SU-DHL-6 (cell line): Measurements from ENCODE around the gene RIC8A.
"Not testable (repeated sequence)": the region's sequence is repeated elsewhere in the genome, so short reads cannot be mapped to it uniquely, and the experiment has no call there.

Experiments used
- EZH2phosphoT487 ChIP-seq: fragments of 200-600 bp; sonication (generic), shearing (Covaris generic); conservative IDR thresholded peaks from 2 replicates; pipeline ENCODE4 v1.6.1; 2018; ENCODE audit warnings: mild to moderate bottlenecking, antibody characterized with exemption, low read length, moderate library complexity, mixed read lengths
- TF ChIP-seq, protein P1 (sequence below): fragments of 200-600 bp; sonication (generic); IDR thresholded peaks from one replicate; pipeline ENCODE4 v1.5.1; 2017; ENCODE audit warnings: antibody characterized with exemption, mild to moderate bottlenecking, low read length, moderate library complexity; ENCODE audit not compliant: insufficient read depth, poor library complexity, severe bottlenecking

DNA sequence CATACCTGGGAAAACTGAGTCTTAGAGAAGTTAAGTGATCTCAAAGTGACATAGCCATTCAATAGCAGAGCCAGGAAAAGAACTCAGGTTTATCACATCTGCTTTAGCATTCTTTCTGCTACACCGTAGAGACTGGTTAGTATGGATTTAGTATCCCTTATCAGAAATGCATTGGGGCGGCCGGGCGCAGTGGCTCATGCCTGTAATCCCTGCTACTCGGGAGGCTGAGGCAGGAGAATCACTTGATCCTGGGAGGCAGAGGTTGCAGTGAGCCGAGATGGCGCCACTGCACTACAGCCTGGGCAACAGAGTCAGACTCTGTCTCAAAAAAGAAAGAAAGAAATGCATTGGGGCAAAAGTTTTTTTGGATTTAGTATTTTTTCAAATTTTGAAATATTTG is 30.8 kb downstream of the RIC8A start:
- TF ChIP-seq, protein P1, sequence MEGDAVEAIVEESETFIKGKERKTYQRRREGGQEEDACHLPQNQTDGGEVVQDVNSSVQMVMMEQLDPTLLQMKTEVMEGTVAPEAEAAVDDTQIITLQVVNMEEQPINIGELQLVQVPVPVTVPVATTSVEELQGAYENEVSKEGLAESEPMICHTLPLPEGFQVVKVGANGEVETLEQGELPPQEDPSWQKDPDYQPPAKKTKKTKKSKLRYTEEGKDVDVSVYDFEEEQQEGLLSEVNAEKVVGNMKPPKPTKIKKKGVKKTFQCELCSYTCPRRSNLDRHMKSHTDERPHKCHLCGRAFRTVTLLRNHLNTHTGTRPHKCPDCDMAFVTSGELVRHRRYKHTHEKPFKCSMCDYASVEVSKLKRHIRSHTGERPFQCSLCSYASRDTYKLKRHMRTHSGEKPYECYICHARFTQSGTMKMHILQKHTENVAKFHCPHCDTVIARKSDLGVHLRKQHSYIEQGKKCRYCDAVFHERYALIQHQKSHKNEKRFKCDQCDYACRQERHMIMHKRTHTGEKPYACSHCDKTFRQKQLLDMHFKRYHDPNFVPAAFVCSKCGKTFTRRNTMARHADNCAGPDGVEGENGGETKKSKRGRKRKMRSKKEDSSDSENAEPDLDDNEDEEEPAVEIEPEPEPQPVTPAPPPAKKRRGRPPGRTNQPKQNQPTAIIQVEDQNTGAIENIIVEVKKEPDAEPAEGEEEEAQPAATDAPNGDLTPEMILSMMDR, result not testable (repeated sequence)
- TF ChIP-seq EZH2phosphoT487, result not testable (repeated sequence)
